ENCODE results near the gene HDAC10. TPM values are rescaled to one million over a fixed set of nuclear protein-coding genes. Genes with fewer than 3 reads are reported as not detected.

The HDAC10 gene
- total and polyA plus RNA-seq, 10 of the 15 experiments (the other 5 are each of a cell fraction or from before 2014, with no cell fraction given) = 0.26 to 48.6 (median 5.0) TPM

DNA sequence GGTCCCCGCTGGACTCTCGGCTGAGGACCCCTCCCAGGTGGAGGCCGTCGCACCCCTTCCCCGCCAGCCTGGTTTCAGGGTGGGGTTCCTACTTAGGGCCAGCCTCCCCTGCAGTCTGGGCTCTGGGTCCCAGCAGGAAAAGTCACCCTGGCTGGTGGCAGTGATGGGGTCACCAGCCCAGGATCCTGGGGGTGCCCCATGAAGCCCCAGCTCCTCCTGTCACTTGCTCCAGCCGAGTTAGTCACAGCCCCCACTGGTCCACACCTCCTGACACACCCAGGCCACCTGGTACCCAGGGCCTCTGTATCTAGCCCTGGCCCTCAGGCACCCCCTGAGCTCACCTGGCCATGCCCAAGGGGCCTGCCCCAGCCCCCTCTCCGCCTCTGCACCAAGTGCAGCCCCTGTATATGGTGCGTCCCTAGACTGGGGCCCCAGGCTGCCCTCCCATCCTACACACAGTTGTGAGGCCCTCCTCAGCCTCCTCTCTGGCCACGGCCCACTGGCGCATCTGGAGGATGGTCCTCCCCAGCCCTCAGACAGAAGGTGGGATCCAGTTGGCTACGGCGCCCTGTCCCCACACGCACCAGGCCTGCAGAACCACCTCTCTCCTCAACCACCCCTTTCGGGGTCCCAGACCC, 49.7 kb upstream of the HDAC10 start:
- H3K36me3 ChIP-seq (ENCODE audit: control insufficient read depth in 2 of 2, insufficient read depth in 2 of 2, low read length in 1 of 2) = peaks cover 2 to 3% of the 10 kb centered on the region in 2 experiments; a peak in 2 of 4 replicates
- H3K4me3 ChIP-seq = no peak overlapping the region
- DNase-seq (ENCODE audit: low read depth, low spot score) (no peak), ATAC-seq (no peak), FAIRE-seq (no peak)
- H3K4me2 ChIP-seq (ENCODE audit: control insufficient read depth, insufficient read depth) = peak overlapping the region; percentile 33; the same call in 1 of the 2 replicates
- intact Hi-C loops (cut with micrococcal nuclease; ENCODE audit: unreplicated experiment) = no loop called here
- peaks cover 82% of the 10 kb centered on the region for H3K79me2 ChIP-seq (ENCODE audit: control insufficient read depth, insufficient read depth, low read length)
- H3K27ac ChIP-seq (ENCODE audit: control insufficient read depth, insufficient read depth) = no peak overlapping the region
- H2AFZ ChIP-seq (ENCODE audit: control insufficient read depth, low read depth, low read length) = no peak overlapping the region
- POLR2A ChIA-PET = interaction anchor here (2.3 kb wide), 1 partner anchor 50 kb away, joined by 6 read pairs; the partner anchor contains the start of gene HDAC10
- no TSS peak for BruUV-seq (replicated peaks)
- no peak overlapping the region; the same call in 1 of the 2 replicates for H3K9ac ChIP-seq (ENCODE audit: control insufficient read depth, insufficient read depth, low read length)
- H3K9me3 ChIP-seq (replicated peaks; ENCODE audit: control insufficient read depth, insufficient read depth, low read length) = no peaks in the 10 kb centered on the region
- TF ChIP-seq ETV6 (conservative IDR thresholded peaks at IDR 0.05 in 1 of 2, IDR thresholded peaks at IDR 0.05 in 1 of 2; ENCODE audit: borderline replicate concordance in 1 of 2, low read depth in 1 of 2) (no peak), NFYA (IDR thresholded peaks at IDR 0.05; ENCODE audit: borderline replicate concordance, low read depth, low read length) (no peak), POLR2A (IDR thresholded peaks at IDR 0.05; ENCODE audit: low read depth, low read length) (0 out of 2 replicates have a peak, but pooled peaks have one; percentile 9), MEF2A (IDR thresholded peaks at IDR 0.05; ENCODE audit: insufficient read depth, low read depth, low read length) (no peak)
- TF ChIP-seq, protein P1, sequence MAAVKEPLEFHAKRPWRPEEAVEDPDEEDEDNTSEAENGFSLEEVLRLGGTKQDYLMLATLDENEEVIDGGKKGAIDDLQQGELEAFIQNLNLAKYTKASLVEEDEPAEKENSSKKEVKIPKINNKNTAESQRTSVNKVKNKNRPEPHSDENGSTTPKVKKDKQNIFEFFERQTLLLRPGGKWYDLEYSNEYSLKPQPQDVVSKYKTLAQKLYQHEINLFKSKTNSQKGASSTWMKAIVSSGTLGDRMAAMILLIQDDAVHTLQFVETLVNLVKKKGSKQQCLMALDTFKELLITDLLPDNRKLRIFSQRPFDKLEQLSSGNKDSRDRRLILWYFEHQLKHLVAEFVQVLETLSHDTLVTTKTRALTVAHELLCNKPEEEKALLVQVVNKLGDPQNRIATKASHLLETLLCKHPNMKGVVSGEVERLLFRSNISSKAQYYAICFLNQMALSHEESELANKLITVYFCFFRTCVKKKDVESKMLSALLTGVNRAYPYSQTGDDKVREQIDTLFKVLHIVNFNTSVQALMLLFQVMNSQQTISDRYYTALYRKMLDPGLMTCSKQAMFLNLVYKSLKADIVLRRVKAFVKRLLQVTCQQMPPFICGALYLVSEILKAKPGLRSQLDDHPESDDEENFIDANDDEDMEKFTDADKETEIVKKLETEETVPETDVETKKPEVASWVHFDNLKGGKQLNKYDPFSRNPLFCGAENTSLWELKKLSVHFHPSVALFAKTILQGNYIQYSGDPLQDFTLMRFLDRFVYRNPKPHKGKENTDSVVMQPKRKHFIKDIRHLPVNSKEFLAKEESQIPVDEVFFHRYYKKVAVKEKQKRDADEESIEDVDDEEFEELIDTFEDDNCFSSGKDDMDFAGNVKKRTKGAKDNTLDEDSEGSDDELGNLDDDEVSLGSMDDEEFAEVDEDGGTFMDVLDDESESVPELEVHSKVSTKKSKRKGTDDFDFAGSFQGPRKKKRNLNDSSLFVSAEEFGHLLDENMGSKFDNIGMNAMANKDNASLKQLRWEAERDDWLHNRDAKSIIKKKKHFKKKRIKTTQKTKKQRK (IDR thresholded peaks at IDR 0.05; ENCODE audit: low read depth, low read length) = no peak
- TF ChIP-seq, protein P2, sequence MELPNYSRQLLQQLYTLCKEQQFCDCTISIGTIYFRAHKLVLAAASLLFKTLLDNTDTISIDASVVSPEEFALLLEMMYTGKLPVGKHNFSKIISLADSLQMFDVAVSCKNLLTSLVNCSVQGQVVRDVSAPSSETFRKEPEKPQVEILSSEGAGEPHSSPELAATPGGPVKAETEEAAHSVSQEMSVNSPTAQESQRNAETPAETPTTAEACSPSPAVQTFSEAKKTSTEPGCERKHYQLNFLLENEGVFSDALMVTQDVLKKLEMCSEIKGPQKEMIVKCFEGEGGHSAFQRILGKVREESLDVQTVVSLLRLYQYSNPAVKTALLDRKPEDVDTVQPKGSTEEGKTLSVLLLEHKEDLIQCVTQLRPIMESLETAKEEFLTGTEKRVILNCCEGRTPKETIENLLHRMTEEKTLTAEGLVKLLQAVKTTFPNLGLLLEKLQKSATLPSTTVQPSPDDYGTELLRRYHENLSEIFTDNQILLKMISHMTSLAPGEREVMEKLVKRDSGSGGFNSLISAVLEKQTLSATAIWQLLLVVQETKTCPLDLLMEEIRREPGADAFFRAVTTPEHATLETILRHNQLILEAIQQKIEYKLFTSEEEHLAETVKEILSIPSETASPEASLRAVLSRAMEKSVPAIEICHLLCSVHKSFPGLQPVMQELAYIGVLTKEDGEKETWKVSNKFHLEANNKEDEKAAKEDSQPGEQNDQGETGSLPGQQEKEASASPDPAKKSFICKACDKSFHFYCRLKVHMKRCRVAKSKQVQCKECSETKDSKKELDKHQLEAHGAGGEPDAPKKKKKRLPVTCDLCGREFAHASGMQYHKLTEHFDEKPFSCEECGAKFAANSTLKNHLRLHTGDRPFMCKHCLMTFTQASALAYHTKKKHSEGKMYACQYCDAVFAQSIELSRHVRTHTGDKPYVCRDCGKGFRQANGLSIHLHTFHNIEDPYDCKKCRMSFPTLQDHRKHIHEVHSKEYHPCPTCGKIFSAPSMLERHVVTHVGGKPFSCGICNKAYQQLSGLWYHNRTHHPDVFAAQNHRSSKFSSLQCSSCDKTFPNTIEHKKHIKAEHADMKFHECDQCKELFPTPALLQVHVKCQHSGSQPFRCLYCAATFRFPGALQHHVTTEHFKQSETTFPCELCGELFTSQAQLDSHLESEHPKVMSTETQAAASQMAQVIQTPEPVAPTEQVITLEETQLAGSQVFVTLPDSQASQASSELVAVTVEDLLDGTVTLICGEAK (IDR thresholded peaks at IDR 0.05; ENCODE audit: borderline replicate concordance) = no peak
- WGBS (ENCODE audit: insufficient coverage, insufficient replicate concordance, low lambda C conversion rate, missing lambda C conversion rate) = 94% methylated on average over 10 of the region's 14 CpGs
- CTCF ChIA-PET = interaction anchor here (1.1 to 1.9 kb wide), 2 partner anchors 22 to 34 kb away, joined by 3 to 4 read pairs; no protein-coding TSS in a partner anchor
- RAD21 ChIA-PET (ENCODE audit: unreplicated experiment) = no interaction called here
- in situ Hi-C loops (cut with MboI) = no loop called here
- no peaks in the 10 kb centered on the region for H3K27me3 ChIP-seq (replicated peaks in 1 of 2; ENCODE audit: control insufficient read depth in 2 of 2, insufficient read depth in 2 of 2, low read length in 1 of 2)
- peaks cover 47% of the 10 kb centered on the region for H3K4me1 ChIP-seq (ENCODE audit: control insufficient read depth, insufficient read depth, low read length)
- SMC1A ChIA-PET (ENCODE audit: uncharacterized antibody, unreplicated experiment) = interaction anchor here (1.9 kb wide), 1 partner anchor 14 kb away, joined by 6 read pairs; no protein-coding TSS in a partner anchor
- H4K20me1 ChIP-seq (ENCODE audit: control insufficient read depth, insufficient read depth) = peaks cover 4% of the 10 kb centered on the region

All from GM12878 (cell line).